ENCODE data around the gene RNF115. TPM values are rescaled to one million over a fixed set of nuclear protein-coding genes. Genes with fewer than 3 reads are reported as not detected.

Gene RNF115
- total and polyA plus RNA-seq, 2 of the 13 experiments (the other 11 are each of a cell fraction or from before 2014, with no cell fraction given), result 6.0 to 10.1 TPM

GRCh38 chr1:145714524-145715111 is 109.3 kb downstream of the RNF115 start (continued):
- TF ChIP-seq, protein P1, sequence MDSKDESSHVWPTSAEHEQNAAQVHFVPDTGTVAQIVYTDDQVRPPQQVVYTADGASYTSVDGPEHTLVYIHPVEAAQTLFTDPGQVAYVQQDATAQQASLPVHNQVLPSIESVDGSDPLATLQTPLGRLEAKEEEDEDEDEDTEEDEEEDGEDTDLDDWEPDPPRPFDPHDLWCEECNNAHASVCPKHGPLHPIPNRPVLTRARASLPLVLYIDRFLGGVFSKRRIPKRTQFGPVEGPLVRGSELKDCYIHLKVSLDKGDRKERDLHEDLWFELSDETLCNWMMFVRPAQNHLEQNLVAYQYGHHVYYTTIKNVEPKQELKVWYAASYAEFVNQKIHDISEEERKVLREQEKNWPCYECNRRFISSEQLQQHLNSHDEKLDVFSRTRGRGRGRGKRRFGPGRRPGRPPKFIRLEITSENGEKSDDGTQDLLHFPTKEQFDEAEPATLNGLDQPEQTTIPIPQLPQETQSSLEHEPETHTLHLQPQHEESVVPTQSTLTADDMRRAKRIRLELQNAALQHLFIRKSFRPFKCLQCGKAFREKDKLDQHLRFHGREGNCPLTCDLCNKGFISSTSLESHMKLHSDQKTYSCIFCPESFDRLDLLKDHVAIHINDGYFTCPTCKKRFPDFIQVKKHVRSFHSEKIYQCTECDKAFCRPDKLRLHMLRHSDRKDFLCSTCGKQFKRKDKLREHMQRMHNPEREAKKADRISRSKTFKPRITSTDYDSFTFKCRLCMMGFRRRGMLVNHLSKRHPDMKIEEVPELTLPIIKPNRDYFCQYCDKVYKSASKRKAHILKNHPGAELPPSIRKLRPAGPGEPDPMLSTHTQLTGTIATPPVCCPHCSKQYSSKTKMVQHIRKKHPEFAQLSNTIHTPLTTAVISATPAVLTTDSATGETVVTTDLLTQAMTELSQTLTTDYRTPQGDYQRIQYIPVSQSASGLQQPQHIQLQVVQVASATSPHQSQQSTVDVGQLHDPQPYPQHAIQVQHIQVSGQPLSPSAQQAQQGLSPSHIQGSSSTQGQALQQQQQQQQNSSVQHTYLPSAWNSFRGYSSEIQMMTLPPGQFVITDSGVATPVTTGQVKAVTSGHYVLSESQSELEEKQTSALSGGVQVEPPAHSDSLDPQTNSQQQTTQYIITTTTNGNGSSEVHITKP (CRISPR knock-in tag; IDR thresholded peaks at IDR 0.05; ENCODE audit: low read depth), result peak; percentile 80; the same call in 1 of the 2 replicates
- TF ChIP-seq CC2D1A (CRISPR knock-in tag; IDR thresholded peaks at IDR 0.05) (no peak), ZNF784 (CRISPR knock-in tag; IDR thresholded peaks at IDR 0.05; ENCODE audit: borderline replicate concordance) (peak; percentile 30; the same call in 1 of the 2 replicates), ZNF335 (CRISPR knock-in tag; IDR thresholded peaks at IDR 0.05) (peak; percentile 65; the same call in 1 of the 2 replicates), ZNF232 (CRISPR knock-in tag; IDR thresholded peaks at IDR 0.05; ENCODE audit: borderline replicate concordance) (peak; percentile 97; the same call in 1 of the 2 replicates), BCL6 (CRISPR knock-in tag; IDR thresholded peaks at IDR 0.05) (peak; percentile 59; the same call in 1 of the 2 replicates), ZNF331 (CRISPR knock-in tag; IDR thresholded peaks at IDR 0.05) (peak; percentile 59; the same call in 1 of the 2 replicates), ZNF737 (CRISPR knock-in tag; IDR thresholded peaks at IDR 0.05; ENCODE audit: borderline replicate concordance) (peak; percentile 86; the same call in 1 of the 2 replicates), ZSCAN20 (CRISPR knock-in tag; IDR thresholded peaks at IDR 0.05; ENCODE audit: borderline replicate concordance) (0 out of 2 replicates have a peak, but pooled peaks have one; percentile 71), ZNF224 (CRISPR knock-in tag; IDR thresholded peaks at IDR 0.05) (0 out of 2 replicates have a peak, but pooled peaks have one; percentile 3), MIER3 (CRISPR knock-in tag; IDR thresholded peaks at IDR 0.05; ENCODE audit: borderline replicate concordance) (no peak), MXD4 (CRISPR knock-in tag; IDR thresholded peaks at IDR 0.05) (peak; percentile 73), STAT6 (CRISPR knock-in tag; IDR thresholded peaks at IDR 0.05; ENCODE audit: borderline replicate concordance) (no peak), ASH2L (IDR thresholded peaks at IDR 0.05; ENCODE audit: insufficient read length, low read depth, low read length) (peak; percentile 28), AKAP8 (CRISPR knock-in tag; IDR thresholded peaks at IDR 0.05) (no peak)
- TF ChIP-seq, protein P2, sequence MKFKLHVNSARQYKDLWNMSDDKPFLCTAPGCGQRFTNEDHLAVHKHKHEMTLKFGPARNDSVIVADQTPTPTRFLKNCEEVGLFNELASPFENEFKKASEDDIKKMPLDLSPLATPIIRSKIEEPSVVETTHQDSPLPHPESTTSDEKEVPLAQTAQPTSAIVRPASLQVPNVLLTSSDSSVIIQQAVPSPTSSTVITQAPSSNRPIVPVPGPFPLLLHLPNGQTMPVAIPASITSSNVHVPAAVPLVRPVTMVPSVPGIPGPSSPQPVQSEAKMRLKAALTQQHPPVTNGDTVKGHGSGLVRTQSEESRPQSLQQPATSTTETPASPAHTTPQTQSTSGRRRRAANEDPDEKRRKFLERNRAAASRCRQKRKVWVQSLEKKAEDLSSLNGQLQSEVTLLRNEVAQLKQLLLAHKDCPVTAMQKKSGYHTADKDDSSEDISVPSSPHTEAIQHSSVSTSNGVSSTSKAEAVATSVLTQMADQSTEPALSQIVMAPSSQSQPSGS (CRISPR knock-in tag; IDR thresholded peaks at IDR 0.05), result peak; percentile 58; the same call in 1 of the 2 replicates
- TF ChIP-seq, protein P3, sequence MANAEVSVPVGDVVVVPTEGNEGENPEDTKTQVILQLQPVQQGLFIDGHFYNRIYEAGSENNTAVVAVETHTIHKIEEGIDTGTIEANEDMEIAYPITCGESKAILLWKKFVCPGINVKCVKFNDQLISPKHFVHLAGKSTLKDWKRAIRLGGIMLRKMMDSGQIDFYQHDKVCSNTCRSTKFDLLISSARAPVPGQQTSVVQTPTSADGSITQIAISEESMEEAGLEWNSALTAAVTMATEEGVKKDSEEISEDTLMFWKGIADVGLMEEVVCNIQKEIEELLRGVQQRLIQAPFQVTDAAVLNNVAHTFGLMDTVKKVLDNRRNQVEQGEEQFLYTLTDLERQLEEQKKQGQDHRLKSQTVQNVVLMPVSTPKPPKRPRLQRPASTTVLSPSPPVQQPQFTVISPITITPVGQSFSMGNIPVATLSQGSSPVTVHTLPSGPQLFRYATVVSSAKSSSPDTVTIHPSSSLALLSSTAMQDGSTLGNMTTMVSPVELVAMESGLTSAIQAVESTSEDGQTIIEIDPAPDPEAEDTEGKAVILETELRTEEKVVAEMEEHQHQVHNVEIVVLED (CRISPR knock-in tag; IDR thresholded peaks at IDR 0.05; ENCODE audit: borderline replicate concordance), result peak; percentile 59; the same call in 1 of the 2 replicates

Data from HepG2 (cell line).